ENCODE measurements around the gene GRK4. TPM values are rescaled to one million over a fixed set of nuclear protein-coding genes. Genes with fewer than 3 reads are reported as not detected.
"Not testable (repeated sequence)": the region's sequence is repeated elsewhere in the genome, so short reads cannot be mapped to it uniquely, and the experiment has no call there.

Gene GRK4
- total RNA-seq, 1 donor from 2014 or later = 14.8 TPM

- DNase-seq (ENCODE audit: low spot score); intact Hi-C loops (cut with DNase I); ATAC-seq: not testable (repeated sequence)
These were observed 20.3 kb downstream of the GRK4 start for GRCh38 chr4:2983715-2984114.

DNA sequence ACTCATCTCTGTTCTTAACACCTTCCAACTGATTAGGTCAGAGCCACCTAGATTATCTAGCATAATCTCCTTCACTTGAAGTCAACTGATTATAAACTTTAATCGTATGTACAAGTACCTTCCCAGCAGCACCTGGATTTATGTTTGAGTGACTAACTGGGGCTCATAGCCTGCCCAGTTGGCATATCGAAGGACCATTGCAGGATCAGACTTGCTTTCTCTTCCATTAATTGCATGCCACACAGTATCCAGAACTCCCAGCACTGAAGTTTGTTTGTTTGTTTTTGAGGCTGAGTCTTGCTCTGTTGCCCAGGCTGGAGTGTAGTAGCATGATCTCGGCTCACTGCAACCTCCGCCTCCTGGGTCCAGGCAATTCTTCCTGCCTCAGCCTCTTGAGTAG lies 27.9 kb downstream of the GRK4 start:
- intact Hi-C loops (cut with DNase I) = no loop called here
- DNase-seq (ENCODE audit: low spot score) (no peak), ATAC-seq (no peak)

DNA sequence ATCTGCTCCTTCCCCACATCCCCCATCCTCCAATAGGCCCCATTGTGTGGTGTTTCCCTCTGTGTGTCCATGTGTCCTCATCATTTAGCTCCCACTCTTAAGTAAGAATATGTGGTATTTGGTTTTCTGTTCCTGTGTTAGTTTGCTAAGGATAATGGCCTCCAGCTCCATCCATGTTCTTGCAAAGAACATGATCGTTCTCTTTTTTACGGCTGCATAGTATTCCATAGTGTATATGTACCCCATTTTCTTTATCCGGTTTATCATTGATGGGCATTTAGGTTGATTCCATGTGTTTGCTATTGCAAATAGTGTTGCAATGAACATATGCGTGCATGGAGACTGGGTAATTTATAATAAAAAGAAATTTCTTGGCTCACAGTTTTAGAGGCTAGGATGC lies 31.5 kb downstream of the GRK4 start:
- intact Hi-C loops (cut with DNase I) = no loop called here
- ATAC-seq = no peak
- no peak for DNase-seq (ENCODE audit: low spot score)

DNA sequence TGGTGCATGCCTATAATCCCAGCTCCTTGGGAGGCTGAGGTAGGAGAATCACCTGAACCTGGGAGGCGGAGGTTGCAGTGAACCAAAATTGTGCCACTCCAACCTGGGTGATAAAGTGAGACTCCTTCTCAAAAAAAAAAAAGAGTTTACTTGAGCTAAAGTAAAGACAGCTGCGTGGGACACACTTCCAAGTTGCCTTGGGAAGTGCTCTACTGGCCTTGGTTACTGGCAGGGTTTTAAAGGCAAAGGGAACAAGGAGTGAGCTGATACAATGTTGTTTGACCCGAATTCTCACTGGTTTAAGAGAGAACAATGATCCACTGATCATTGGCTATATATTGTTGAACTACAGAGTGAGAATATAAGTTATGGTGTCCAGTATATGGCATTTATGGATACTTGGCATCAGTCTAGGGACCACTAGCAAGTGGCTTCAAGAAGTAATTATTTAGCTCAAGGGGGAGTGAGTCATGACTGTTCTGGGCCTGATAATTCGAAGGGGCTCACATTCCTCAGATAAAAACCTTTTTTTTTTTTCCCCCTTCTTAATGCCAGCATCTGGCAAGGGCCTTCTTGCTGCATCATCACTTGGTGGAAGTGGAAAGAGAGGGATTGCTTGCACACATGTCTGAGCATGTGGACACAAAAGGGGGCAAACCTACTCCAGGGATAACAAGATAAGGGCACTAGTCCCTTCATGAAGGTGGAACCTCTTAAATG lies 32.3 kb downstream of the GRK4 start:
- ATAC-seq = no peak

GRCh38 chr4:2996415-2996814 lies 33.0 kb downstream of the GRK4 start:
- DNase-seq (ENCODE audit: low spot score) (no peak), ATAC-seq (no peak)
- intact Hi-C loops (cut with DNase I) = no loop called here

More for the DNA sequence above, 32.3 kb downstream of the GRK4 start:
- no peak for DNase-seq (ENCODE audit: low spot score)
- intact Hi-C loops (cut with DNase I) = no loop called here

GRCh38 chr4:3007724-3008123 lies 44.4 kb downstream of the GRK4 start:
- intact Hi-C loops (cut with DNase I) = no loop called here

DNA sequence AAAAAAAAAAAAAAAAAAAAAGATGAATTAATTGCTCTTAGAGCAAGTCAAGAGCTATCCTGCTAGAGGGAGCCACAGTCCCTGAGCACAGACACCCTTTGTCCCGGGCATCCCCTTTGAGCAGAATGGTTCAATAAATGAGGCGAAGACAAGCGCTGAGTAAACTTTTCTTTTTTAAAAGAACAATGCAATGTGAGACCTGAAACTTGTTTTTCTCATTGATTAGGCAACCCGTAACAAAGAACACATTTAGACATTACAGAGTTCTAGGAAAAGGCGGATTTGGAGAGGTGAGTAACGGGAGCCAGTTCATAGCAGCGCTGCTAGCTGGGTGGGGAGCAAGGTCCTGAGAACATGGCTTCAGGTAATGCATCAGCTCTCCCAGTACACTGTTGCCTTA lies 46.1 kb downstream of the GRK4 start:
- ATAC-seq = no peak
- intact Hi-C loops (cut with DNase I) = no loop called here

More at GRCh38 chr4:3007724-3008123, 44.4 kb downstream of the GRK4 start:
- DNase-seq (ENCODE audit: low spot score) (no peak), ATAC-seq (no peak)

DNA sequence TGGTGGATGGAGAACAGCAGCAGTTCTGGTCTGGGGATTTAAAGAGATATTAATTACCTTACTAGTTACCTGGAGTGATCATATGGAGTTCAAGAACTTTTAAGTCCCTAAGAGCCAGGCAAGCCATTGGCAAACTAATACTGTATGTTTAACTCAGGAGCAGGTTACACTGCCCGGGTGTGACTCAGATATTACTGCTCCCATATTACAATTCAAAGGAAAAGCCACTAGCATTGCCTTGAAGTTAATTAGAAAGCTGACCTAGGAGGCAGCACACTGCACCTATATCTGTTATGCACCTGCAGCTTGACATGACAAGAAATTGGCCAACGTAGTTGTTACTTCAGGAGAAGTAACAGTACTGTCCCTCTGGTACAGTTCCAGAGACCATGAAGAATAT lies 47.2 kb downstream of the GRK4 start:
- DNase-seq (ENCODE audit: low spot score) = no peak
- intact Hi-C loops (cut with DNase I) = no loop called here
- ATAC-seq = no peak

More for the DNA sequence above, 46.1 kb downstream of the GRK4 start:
- DNase-seq (ENCODE audit: low spot score) = no peak

GRCh38 chr4:3010998-3011397 lies 47.6 kb downstream of the GRK4 start:
- ATAC-seq (peak; percentile 57), DNase-seq (ENCODE audit: low spot score) (no peak)
- intact Hi-C loops (cut with DNase I) = no loop called here

DNA sequence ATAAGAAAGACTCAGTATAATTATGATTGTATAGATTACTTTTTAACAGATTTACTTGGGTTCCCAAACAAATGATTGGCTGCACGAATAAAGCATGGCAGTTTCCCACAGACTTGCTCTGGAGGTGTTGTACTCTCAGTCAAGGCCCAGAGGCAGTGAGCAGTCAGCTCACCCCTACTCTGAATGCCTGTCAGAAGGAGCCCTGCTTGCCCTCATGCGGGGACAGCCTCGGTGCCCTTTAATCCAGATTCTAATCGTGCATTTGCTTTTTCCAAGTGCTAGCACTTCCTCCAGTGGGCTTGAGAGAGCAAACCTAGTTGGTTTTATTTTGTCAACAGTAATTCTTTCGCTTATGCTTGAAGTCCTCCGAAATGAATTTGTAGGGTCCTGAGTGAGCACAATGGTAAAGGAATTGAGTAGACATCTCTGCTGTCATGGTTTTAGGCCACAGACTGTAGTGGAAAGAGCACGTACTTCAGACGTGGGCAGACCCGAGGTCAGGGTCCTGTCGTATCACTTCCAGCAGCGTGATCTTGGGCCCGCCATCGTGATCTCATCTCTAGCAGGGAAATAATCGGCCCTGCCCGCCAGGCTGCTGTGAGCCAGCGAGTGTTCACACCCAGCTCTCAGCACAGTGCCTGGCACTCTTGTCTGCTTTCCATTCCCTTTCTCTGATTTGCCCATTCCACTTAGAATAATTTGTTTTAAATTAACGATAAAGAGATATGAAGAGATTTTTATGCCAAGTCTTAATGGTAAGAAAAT lies 48.3 kb downstream of the GRK4 start:
- ATAC-seq (no peak), DNase-seq (ENCODE audit: low spot score) (no peak)
- intact Hi-C loops (cut with DNase I) = no loop called here

- ATAC-seq (no peak), DNase-seq (ENCODE audit: low spot score) (no peak)
- intact Hi-C loops (cut with DNase I) = no loop called here
These were observed 50.0 kb downstream of the GRK4 start for GRCh38 chr4:3013323-3013722.

DNA sequence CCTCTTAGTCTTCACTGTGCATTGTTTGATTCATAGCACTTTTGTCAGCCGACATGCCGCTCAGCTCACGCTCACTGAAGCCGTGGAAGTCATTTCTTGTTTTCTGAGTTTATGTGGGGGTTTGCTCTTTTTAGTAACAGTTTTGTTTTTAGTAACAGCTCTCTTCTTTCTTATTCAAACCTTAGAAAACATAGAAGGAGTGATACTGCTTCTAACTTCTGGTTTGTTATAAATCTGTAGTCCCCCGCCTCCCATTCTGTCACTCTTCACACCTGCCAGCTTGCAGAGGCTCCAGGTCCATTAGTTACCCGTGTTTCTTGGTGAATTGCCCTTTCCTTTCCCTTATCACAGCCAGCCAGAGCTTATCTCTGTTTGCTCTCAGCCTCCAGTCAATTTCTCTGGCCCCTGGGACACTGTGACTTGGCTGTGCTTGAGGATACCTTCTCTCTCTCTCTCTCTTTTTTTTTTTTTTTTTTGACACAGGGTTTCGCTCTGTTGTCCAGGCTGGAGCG lies 50.5 kb downstream of the GRK4 start:
- ATAC-seq (no peak), DNase-seq (ENCODE audit: low spot score) (no peak)
- intact Hi-C loops (cut with DNase I) = no loop called here

DNA sequence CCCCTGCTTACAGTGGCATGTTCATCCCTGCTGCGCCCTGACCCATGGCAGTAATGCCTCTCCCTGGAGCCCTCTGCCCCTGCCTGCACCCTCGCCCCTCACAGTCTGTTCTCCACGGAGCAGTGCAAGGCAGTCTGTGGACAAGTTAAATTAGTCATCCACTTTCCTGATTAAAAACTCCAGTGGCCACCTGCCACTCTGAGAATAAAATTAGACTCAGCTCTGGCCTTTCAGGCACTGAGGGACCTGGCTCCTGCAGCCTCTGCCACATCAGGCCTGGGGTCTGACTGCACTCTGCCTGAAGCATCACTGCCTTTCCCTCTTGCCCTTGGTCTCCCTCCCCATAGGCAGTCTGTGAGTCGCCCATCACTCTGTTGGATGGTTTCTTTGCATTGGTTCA lies 53.6 kb downstream of the GRK4 start:
- ATAC-seq = no peak
- intact Hi-C loops (cut with DNase I) = no loop called here
- peak; percentile 14 for DNase-seq (ENCODE audit: low spot score)

DNA sequence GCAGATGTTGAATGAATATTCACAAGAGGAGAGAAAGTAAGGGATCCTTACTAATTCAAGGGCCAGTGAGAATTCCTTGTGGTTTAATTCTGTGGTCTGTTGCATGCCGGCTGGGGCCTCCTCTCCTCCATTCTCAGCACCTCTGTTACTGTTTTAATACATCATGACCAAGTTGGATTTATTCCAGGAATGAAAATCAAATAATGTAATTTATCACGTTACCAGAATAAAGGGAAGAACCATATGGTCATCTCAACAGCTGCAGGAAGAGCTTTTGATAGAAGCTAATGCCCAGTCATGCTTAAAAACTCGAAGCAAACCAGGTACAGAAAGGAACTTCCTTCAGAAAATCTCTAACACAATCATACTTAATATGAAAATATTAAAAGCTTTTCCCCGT lies 54.1 kb downstream of the GRK4 start:
- ATAC-seq (no peak), DNase-seq (ENCODE audit: low spot score) (no peak)
- intact Hi-C loops (cut with DNase I) = no loop called here

- no peak for DNase-seq (ENCODE audit: low spot score)
- no peak for ATAC-seq
- intact Hi-C loops (cut with DNase I) = no loop called here
These were observed 55.9 kb downstream of the GRK4 start for GRCh38 chr4:3019145-3019846.

- DNase-seq (ENCODE audit: low spot score) = no peak
These were observed 57.8 kb downstream of the GRK4 start for GRCh38 chr4:3021127-3021526.

GRCh38 chr4:3021627-3022026 lies 58.3 kb downstream of the GRK4 start:
- intact Hi-C loops (cut with DNase I) = no loop called here
- ATAC-seq (no peak), DNase-seq (ENCODE audit: low spot score) (peak; percentile 22)

More at GRCh38 chr4:3021127-3021526, 57.8 kb downstream of the GRK4 start:
- ATAC-seq = no peak
- intact Hi-C loops (cut with DNase I) = no loop called here

- no peak for ATAC-seq
- intact Hi-C loops (cut with DNase I) = no loop called here
- DNase-seq (ENCODE audit: low spot score) = no peak
These were observed 58.7 kb downstream of the GRK4 start for GRCh38 chr4:3022112-3022511.

- no peak for ATAC-seq
- intact Hi-C loops (cut with DNase I) = no loop called here
- no peak for DNase-seq (ENCODE audit: low spot score)
These were observed 59.3 kb downstream of the GRK4 start for GRCh38 chr4:3022651-3023050.

DNA sequence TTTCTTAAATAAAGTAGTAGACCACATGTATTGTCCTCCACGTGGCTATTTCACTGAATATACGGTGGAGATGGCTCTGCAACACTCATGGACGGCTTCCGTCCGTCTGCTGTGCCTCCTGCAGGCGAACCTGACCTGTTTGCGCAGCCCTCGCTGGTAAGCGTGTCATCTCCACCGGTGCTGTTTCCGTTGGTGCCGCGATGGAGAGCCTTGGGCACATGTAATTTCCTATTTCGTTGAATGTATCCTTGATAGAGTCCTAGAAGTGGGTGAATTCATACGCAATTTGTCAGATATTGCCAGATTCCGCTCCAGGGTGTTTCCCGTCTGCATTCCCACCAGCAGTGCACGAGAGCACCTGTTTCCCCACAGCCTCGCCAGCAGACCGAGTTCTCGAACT lies 62.5 kb downstream of the GRK4 start:
- DNase-seq (ENCODE audit: low spot score) (no peak), ATAC-seq (no peak)
- intact Hi-C loops (cut with DNase I) = no loop called here

Measured in sciatic nerve (tissue), 2 donors.